HG03571 (cell line): ENCODE results near the gene ENOSF1.
"Not testable (repeated sequence)": the region's sequence is repeated elsewhere in the genome, so short reads cannot be mapped to it uniquely, and the experiment has no call there.

Source experiments
- ATAC-seq: cut with Tn5 transposase; IDR thresholded peaks from one replicate; pipeline ENCODE4 v1.9.1; 2021; ENCODE audit not compliant: unreplicated experiment

The ENOSF1 gene

GRCh38 chr18:712401-713134, at the start of gene ENOSF1:
ENOSF1 (minus strand) TSS chr18:712630; CDS start chr18:712587, 43 bp downstream.
- peak; percentile 91 for ATAC-seq

DNA sequence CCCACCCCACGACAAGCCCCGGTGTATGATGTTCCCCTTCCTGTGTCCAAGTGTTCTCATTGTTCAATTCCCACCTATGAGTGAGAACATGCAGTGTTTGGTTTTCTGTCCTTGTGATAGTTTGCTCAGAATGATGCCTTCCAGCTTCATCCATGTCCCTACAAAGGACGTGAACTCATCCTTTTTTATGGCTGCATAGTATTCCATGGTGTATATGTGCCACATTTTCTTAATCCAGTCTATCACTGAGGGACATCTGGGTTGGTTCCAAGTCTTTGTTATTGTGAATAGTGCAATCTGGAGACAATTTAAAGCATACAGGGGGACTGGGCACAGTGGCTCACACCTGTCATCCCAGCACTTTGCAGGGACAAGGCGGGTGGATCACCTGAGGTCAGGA, 47.4 kb upstream of the ENOSF1 start:
- not testable (repeated sequence) for ATAC-seq

DNA sequence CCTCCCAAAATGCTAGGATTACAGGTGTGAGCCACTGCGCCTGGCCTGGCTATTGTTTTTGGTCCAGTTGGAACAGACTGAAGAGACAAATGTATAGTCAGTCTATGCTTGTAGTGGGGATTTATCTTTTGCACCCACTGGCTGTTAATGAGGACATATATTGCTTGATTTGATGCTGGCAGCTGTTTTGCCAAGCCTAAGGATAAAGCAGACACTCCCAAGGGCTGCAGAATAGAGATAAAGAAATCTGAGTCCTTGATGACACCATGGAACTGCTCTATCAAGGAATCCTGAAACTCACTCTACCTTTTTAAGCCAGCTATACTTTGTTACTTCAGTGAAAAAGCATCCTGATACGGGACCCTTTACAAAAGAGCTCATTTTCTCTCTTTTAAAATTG, 43.1 kb upstream of the ENOSF1 start:
- no peak for ATAC-seq

GRCh38 chr18:754656-755055, 42.2 kb upstream of the ENOSF1 start:
- no peak for ATAC-seq

DNA sequence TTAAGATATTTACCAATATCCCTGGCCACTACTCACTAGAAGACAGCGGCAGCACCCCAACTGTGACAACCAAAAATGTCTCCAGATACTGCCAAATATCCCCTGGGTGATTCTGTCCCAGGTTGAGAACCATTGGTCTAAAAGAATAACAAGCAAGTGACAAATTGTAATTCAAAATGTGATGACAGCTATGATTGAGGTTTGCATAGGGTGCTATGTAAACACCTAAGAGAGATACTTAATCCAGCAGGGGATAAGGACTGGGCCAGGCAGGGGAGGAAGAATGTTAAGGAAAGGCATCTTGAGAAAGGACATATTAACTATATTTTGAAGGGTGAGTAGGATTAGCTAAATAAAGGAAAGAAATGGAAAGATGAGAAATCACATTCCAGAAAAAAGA, 38.0 kb upstream of the ENOSF1 start:
- no peak for ATAC-seq

GRCh38 chr18:744832-745597, 32.6 kb upstream of the ENOSF1 start:
- ATAC-seq, result no peak

DNA sequence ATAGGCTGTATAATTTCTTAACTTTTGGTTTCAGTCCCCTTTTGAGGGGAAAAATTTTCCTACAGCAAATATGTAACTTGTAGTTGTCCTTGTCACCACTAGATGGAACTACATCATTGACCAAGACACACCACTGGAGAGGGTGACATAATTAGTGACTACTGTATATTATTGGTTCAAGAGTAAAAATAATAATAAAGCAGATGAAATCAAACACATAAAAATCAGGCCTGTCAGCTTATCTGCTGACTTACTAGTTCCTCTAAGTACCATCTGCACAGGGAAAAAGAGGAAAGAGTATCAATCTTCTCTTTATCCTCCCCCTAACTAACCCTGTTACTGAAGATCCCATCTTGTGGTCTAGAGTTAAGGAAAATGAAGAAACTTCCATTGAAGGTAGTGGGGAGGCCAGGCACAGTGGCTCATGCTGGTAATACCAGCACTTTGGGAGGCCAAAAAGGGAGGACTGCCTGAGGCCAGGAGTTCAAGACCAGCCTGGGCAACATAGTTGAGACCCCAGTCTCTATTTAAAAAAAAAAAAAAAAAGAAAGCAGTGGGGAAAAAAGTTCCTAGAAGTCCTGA, 29.6 kb upstream of the ENOSF1 start:
- ATAC-seq, result peak; percentile 83

DNA sequence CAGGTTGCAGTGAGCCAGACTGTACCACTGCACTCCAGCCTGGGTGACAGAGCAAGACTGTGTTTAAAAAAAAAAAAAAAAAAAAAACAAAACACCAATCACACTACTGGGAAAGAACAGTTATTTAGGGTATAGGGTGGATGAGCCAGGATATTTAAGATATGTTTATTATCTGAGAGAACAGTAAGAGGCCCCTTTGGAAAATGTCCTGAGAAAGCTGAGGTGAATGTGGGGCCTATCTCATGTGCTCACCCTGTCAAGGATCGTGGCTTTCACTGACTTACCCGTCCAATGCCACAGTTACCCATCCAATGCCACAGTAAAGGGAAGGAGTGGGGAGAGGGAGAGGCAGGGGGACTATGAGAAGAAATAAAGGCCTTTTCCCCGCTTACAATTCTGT, 19.9 kb upstream of the ENOSF1 start:
- no peak for ATAC-seq

DNA sequence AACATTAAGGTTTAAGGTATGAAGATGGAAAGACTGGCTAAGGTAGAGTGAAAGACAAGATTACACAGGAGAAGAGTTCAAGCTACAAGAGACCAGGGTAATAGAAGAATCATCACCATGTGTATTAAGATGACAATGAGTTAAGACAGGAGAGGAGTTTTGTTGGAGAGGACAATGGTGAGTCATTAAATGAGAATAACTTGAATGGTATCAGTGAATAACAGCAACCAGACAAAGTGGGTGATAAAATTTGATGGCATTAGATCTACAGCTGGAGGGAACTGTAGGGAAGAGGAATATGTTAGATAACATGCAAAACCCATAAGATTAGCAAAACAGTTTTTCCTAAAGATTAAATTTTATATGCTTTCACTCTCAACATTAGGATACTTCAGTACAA, 18.8 kb upstream of the ENOSF1 start:
- ATAC-seq, result no peak

DNA sequence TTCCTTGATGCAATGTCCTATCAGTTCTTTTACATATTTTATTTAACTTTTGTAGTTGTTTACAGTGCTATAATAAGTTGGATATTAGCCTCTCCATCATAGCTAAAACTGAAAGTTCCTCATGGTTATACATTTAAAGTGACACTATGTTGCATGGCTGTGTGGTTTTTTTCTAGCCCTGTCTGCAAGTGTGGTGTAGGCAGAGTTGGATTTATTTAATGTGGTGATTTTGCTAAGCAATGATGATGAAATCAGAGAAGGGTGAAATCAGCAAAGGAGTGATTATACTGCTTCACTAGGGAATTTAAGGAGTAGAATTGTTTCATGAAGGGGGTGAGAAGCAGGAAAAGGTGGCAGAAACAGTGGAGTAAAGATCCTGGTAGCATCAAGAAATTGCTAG, 18.3 kb upstream of the ENOSF1 start:
- ATAC-seq, result no peak

GRCh38 chr18:730120-730519, 17.7 kb upstream of the ENOSF1 start:
- ATAC-seq, result not testable (repeated sequence)

- ATAC-seq, result no peak
Measured at GRCh38 chr18:725646-726045, 13.2 kb upstream of the ENOSF1 start.

DNA sequence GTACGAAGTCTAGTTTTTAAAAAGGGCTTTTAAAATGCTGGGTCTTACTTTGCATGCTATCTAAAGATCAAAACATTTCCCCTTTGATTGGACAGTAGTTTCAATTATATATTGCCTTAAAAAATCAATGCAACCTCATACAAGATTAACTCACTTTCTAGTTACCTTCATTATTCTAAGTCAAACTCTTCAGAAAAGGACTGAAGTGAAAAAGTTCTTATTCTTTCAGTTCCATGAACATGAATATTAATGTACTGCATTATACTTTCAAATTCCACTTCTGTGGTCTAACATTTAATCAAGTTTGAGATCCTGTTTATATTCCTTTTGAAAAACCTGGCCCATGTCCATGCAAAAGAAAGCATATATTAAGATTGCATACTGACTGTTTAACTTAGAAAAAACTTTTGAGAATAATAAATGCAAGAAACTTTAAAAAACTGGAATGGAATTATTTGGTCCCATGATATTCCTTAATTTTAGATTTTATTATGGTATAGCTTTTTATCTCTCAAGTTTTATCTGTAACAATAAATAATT, 11.2 kb upstream of the ENOSF1 start:
- ATAC-seq, result no peak

- ATAC-seq, result no peak
Measured at GRCh38 chr18:717003-717402, 4.6 kb upstream of the ENOSF1 start.

DNA sequence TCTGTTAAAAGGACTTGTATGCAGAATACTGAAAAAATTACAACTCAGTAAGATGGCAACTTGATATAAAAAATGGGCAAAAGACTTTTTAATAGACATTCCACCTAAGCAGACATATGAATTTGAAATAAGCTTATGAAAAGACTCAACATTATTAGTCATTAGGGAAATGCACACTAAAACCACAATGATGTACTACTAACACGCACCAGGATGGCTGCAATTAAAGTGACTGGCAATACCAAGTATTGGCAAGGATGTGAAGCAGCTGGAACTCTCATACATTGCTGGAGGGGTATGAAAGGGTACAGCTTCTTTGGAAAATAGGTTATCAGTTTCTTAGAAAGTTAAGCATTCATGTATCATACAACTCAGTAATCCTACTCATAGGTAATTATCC, 3.2 kb upstream of the ENOSF1 start:
- no peak for ATAC-seq

DNA sequence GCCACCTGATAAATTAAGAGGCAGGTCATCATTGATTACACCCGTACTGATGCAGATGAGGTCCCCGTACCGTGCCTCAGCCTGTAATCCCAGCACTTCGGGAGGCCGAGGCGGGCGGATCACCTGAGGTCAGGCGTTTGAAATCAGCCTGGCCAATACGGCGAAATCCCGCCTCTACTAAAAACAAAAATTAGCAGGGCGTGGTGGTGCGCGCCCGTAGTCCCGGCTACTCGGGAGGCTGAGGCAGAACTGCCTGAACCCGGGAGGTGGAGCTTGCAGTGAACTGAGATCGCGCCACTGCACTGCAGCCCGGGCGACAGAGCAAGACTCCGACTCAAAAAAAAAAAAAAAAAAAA, 683 bp upstream of the ENOSF1 start:
- no peak for ATAC-seq

DNA sequence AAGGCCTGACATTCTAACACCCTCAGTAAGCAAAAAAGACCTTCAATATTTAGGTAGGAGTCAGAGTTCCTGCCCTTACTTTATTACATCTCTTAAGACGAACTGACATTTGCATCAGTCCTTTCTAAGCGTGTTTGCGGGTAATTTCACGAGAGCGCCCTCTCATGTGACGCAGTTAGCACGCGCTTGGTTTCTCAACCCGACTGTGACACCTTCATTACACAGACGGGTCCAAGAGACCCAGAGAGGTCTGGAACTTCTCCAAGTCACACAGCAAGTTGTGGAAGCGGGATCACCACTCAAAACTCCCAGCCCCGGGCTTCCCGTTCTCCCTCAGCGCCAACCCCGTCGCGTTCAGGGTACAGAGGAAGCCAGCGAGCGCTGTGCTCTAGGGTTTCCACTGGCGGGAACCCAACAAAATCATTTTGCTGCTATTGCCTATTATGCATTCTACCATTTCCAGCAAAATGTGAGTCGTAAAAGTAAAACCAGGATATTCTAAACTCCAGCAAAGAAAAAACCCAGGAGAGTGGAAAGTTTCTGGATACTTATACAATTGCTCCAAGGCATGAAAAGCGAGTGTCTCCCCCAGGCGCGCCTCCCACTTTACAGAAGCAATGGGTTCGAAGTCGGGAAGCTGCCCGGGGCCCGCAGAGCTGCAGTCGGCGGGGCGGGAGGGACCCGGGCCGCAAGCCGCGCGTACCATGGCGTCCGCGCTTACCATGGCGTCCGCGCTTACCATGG, 601 bp downstream of the ENOSF1 start:
- ATAC-seq, result peak; percentile 54

- ATAC-seq, result peak; percentile 2
Measured at GRCh38 chr18:711310-711656, 1.1 kb downstream of the ENOSF1 start.

DNA sequence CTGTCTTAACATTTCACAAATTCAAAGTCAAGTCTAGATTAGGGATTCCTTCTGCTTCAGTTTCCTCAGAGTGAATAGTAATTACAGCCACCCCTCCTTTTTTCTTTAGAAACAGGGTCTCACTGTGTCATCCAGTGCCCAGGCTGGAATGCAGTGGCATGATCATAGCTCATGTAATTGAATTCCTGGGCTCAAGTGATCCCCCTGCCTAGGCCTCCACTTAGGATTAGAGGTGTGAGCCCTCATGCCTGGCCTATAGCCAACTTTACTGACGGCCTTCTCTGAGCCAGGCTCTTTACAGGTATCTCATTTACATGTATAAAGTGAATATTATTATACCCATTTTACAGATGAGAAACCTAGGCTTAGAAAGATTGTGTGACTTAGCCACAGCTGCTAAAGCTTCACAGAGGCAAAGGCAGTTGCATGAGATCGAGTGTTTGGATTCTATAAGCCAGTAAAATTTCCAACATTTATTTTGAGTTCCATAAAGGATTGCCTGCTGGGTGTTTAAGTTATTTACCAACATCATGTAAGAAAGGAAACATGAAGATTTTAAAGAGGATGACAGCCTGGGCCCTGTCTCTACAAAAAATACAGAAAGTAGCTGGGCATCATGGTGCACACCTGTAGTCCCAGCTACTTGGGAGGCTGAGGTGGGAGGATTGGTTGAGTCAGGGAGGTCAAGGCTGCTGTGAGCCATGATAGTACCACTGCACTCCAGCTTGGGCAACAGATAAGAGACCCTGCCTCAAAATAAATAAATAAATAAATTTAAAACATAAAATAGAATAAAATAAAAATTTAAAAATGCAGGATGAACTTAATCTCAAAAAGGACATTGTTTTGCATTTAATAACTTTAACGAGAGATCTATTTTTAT, 1.8 kb downstream of the ENOSF1 start:
- no peak for ATAC-seq

GRCh38 chr18:709771-710170, 2.7 kb downstream of the ENOSF1 start:
- no peak for ATAC-seq
